Transverse colon (tissue), 4 donors: ENCODE data around the gene PDHX. TPM values are rescaled to one million over a fixed set of nuclear protein-coding genes. Genes with fewer than 3 reads are reported as not detected.

ENCODE experiments used
- DNase-seq: peaks from one replicate; pipeline ENCODE4 v3.0.0-alpha.2; 2019
- H3K27ac ChIP-seq, 4 donors: fragments of 200-600 bp; sonication (generic); 2 replicates each; pipeline ENCODE4 v1.5.1; 2016 to 2018; ENCODE audit warnings: inconsistent platforms in 4 of 4
- H3K27me3 ChIP-seq: fragments of 200-600 bp; sonication (generic); 2 replicates; pipeline ENCODE4 v1.5.1; 2017; ENCODE audit warnings: inconsistent platforms
- H3K36me3 ChIP-seq, 4 donors: fragments of 200-600 bp; sonication (generic); 2 replicates each; pipeline ENCODE4 v1.5.1; 2017 to 2019; ENCODE audit warnings: inconsistent platforms in 4 of 4
- H3K4me1 ChIP-seq, 4 donors: fragments of 200-600 bp; sonication (generic); 2 replicates each; pipeline ENCODE4 v1.5.1; 2017 to 2020; ENCODE audit warnings: inconsistent platforms in 4 of 4
- H3K4me3 ChIP-seq, 4 donors: fragments of 200-600 bp; sonication (generic); 1 replicate in 1 of 4; 2 replicates in 3 of 4; pipeline versions ENCODE4 v1.5.1 to v1.6.1; 2017 to 2019; ENCODE audit warnings: inconsistent platforms in 4 of 4
- H3K9me3 ChIP-seq, 2 donors: fragments of 200-600 bp; sonication (generic); 2 replicates each; pipeline ENCODE4 v1.5.1; 2017 to 2019; ENCODE audit warnings: inconsistent platforms in 2 of 2
- CTCF ChIP-seq, 5 experiments: fragments of 200-600 bp in 3 of 5; fragments of 450-650 bp in 2 of 5; sonication (generic) in 3 of 5; IDR thresholded peaks; 1 replicate in 2 of 5; 2 replicates in 3 of 5; pipeline ENCODE4 v1.5.1; 2016 to 2017; ENCODE audit warnings: antibody characterized with exemption in 5 of 5, inconsistent platforms in 3 of 5, mild to moderate bottlenecking in 2 of 5, moderate library complexity in 1 of 5
- EP300 ChIP-seq: sonication (generic); formaldehyde crosslinking; IDR thresholded peaks from one replicate; pipeline ENCODE4 v1.6.1; 2017; ENCODE audit warnings: antibody characterized with exemption, low read depth
- POLR2A ChIP-seq: fragments of 450-650 bp; IDR thresholded peaks from one replicate; pipeline ENCODE4 v1.6.1; 2016; ENCODE audit warnings: antibody characterized with exemption, mild to moderate bottlenecking, moderate library complexity
- POLR2AphosphoS5 ChIP-seq, 3 donors: sonication (generic); formaldehyde crosslinking; IDR thresholded peaks; one replicate each; pipeline ENCODE4 v1.6.1; 2016; ENCODE audit warnings: antibody characterized with exemption in 3 of 3
- WGBS, 2 donors: methylation state at CpG; one replicate each; pipeline ENCODE4 v1.1.5; 2018; ENCODE audit warnings: low coverage in 1 of 2; 5-methylcytosine and 5-hydroxymethylcytosine counted together
- in situ Hi-C, 4 donors: fragments of 200-750 bp; cut with MboI; loops; one replicate each; pipeline versions ENCODE4 v1.15.0 to v1.15.1; 2017; ENCODE audit warnings: low sequenced_read_pairs in 3 of 4, low pct_ligation_motif_present in 1 of 4, low pct_unique_long_range_greater_than_20kb in 1 of 4
- intact Hi-C: fragments of 100-400 bp; cut with DNase I; formaldehyde crosslinking; loops from one replicate; pipeline ENCODE4 v1.15.1; 2023; ENCODE audit warnings: low total_unique reads
- total RNA-seq, 4 donors: library from RNA; depleted of rRNA; stranded (reverse); fragments of >200 nt; gene quantifications; one replicate each; pipeline ENCODE4 v1.1.0, GENCODE V29; 2016

Gene PDHX
- total RNA-seq, 4 donors from 2014 or later: 26.7 to 37.0 (median 36.7) TPM

GRCh38 chr11:34957606-34958005, 41.2 kb downstream of the PDHX start:
- no peak for DNase-seq
- intact Hi-C loops (no loop called here), in situ Hi-C loops (no loop called here)
- TF ChIP-seq CTCF (IDR thresholded peaks at IDR 0.05) (no peak), POLR2A (no peak), POLR2AphosphoS5 (IDR thresholded peaks at IDR 0.05) (no peak), EP300 (no peak)
- H3K27ac ChIP-seq: no peak overlapping the region
- H3K36me3 ChIP-seq: no peaks in the 10 kb centered on the region
- no peaks in the 10 kb centered on the region for H3K4me1 ChIP-seq
- 93 to 100% methylated on average over 3 of the region's 3 CpGs for WGBS, 2 donors
- H3K27me3 ChIP-seq: no peaks in the 10 kb centered on the region
- H3K4me3 ChIP-seq: no peak overlapping the region
- no peaks in the 10 kb centered on the region for H3K9me3 ChIP-seq

- Histone ChIP-seq H3K9me3 (no peaks in the 10 kb centered on the region), H3K27me3 (no peaks in the 10 kb centered on the region), H3K4me1 (no peaks in the 10 kb centered on the region), H3K27ac (no peak overlapping the region), H3K36me3 (no peaks in the 10 kb centered on the region), H3K4me3 (no peak overlapping the region)
- WGBS, 2 donors: 97 to 100% methylated on average over 1 of the region's 1 CpG
- intact Hi-C loops (no loop called here), in situ Hi-C loops (no loop called here)
- no peak for TF ChIP-seq CTCF (IDR thresholded peaks at IDR 0.05)
- no peak for TF ChIP-seq EP300
- TF ChIP-seq POLR2A: no peak
- no peak for DNase-seq
These were observed 43.4 kb downstream of the PDHX start for GRCh38 chr11:34959770-34960169.

DNA sequence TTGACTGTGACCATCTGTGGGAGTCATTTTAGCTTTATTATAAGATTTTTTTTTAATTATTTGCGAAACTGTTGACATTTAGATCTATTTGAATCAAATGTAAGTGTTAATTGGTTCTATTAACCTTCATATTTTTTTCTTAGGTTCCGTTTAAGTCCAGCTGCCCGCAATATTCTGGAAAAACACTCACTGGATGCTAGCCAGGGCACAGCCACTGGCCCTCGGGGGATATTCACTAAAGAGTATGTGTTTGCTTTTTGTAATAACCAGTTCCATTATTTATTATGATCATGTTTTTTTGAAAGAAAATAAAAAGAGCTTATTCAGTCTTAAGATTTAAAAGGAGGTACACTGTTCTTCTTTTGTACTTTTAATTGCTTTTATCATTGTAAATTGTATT, 43.9 kb downstream of the PDHX start:
- WGBS, 2 donors: 80 to 84% methylated on average over 4 of the region's 4 CpGs
- DNase-seq: no peak
- intact Hi-C loops: no loop called here

GRCh38 chr11:34962034-34962433, 45.6 kb downstream of the PDHX start:
- Histone ChIP-seq H3K4me3 (no peak overlapping the region), H3K4me1 (no peaks in the 10 kb centered on the region), H3K36me3 (peaks cover 0 to 6% (median 0%) of the 10 kb centered on the region in 4 donors), H3K27ac (no peak overlapping the region), H3K27me3 (no peaks in the 10 kb centered on the region), H3K9me3 (no peaks in the 10 kb centered on the region)
- DNase-seq: no peak
- in situ Hi-C loops: no loop called here
- intact Hi-C loops: no loop called here
- TF ChIP-seq POLR2AphosphoS5 (IDR thresholded peaks at IDR 0.05) (no peak), POLR2A (no peak), CTCF (IDR thresholded peaks at IDR 0.05) (no peak), EP300 (no peak)

More for the DNA sequence above, 43.9 kb downstream of the PDHX start:
- TF ChIP-seq POLR2A (no peak), EP300 (no peak), POLR2AphosphoS5 (IDR thresholded peaks at IDR 0.05) (no peak), CTCF (IDR thresholded peaks at IDR 0.05) (no peak)
- no peaks in the 10 kb centered on the region for H3K9me3 ChIP-seq
- H3K4me1 ChIP-seq: no peaks in the 10 kb centered on the region
- H3K36me3 ChIP-seq: no peaks in the 10 kb centered on the region
- H3K4me3 ChIP-seq: no peak overlapping the region
- in situ Hi-C loops: no loop called here
- H3K27me3 ChIP-seq: no peaks in the 10 kb centered on the region
- no peak overlapping the region for H3K27ac ChIP-seq
